PC-9 (cell line): Measurements from ENCODE around the gene ZNF263. TPM values are rescaled to one million over a fixed set of nuclear protein-coding genes. Genes with fewer than 3 reads are reported as not detected.
A peak's percentile ranks its signal among the peaks of the same experiment; 100 is the strongest.

Source experiments
- BruUV-seq: library from RNA; stranded (reverse); fragments of 400-500 nt; replicated peaks from 2 replicates; lab custom pipeline; 2021; lab: Mats Ljungman, UMichigan
- CTCF ChIA-PET: fragments of 300-600 bp; sonication (Branson Sonifier 250); formaldehyde crosslinking; loops from one replicate; lab custom pipeline; 2022; ENCODE audit warnings: antibody characterized with exemption; lab: Charles Lee
- POLR2A ChIA-PET: fragments of 300-600 bp; sonication (Branson Sonifier 250); formaldehyde crosslinking; loops from one replicate; lab custom pipeline; 2022; ENCODE audit warnings: antibody characterized with exemption; ENCODE audit not compliant: unreplicated experiment; lab: Charles Lee
- DNase-seq, 2 experiments: peaks; one replicate each; pipeline versions ENCODE4 v3.0.0 to v3.0.0-alpha.2; 2015 to 2022; ENCODE audit warnings: mixed read lengths in 1 of 2
- H2AFZ ChIP-seq: fragments of 200-600 bp; sonication (generic); 2 replicates; pipeline ENCODE4 v1.8.1; 2017; ENCODE audit warnings: antibody characterized with exemption
- H3F3A ChIP-seq: fragments of 200-600 bp; sonication (generic); 2 replicates; pipeline ENCODE4 v1.8.1; 2017; ENCODE audit warnings: antibody characterized with exemption, mild to moderate bottlenecking, low read depth; ENCODE audit not compliant: insufficient read depth
- H3K27ac ChIP-seq: fragments of 200-600 bp; sonication (generic); 2 replicates; pipeline ENCODE4 v1.6.1; 2016; ENCODE audit warnings: mixed run types
- H3K27me3 ChIP-seq: fragments of 200-600 bp; sonication (generic); 2 replicates; pipeline ENCODE4 v1.6.1; 2016; ENCODE audit warnings: low read depth, mixed run types; ENCODE audit not compliant: insufficient read depth
- H3K36me3 ChIP-seq: fragments of 200-600 bp; sonication (generic); 2 replicates; pipeline ENCODE4 v1.6.1; 2016; ENCODE audit warnings: low read depth, mixed run types
- H3K4me1 ChIP-seq: fragments of 200-600 bp; sonication (generic); replicated peaks from 2 replicates; pipeline ENCODE4 v1.6.1; 2016; ENCODE audit warnings: mixed run types; ENCODE audit not compliant: insufficient read depth
- H3K4me2 ChIP-seq: fragments of 200-600 bp; sonication (generic); 2 replicates; pipeline ENCODE4 v1.6.1; 2017; ENCODE audit warnings: mixed run types
- H3K4me3 ChIP-seq: fragments of 200-600 bp; sonication (generic); 2 replicates; pipeline ENCODE4 v1.6.1; 2016; ENCODE audit warnings: mixed run types
- H3K79me2 ChIP-seq: fragments of 200-600 bp; sonication (generic); 2 replicates; pipeline ENCODE4 v1.6.1; 2017; ENCODE audit warnings: low read depth, mixed run types
- H3K9me2 ChIP-seq: fragments of 200-600 bp; sonication (generic); 2 replicates; pipeline ENCODE4 v1.8.1; 2017; ENCODE audit warnings: mild to moderate bottlenecking; ENCODE audit not compliant: insufficient read depth
- H3K9me3 ChIP-seq: fragments of 200-600 bp; sonication (generic); 2 replicates; pipeline ENCODE4 v1.8.1; 2016; ENCODE audit warnings: low read depth; ENCODE audit not compliant: insufficient read depth
- H4K20me1 ChIP-seq: fragments of 200-600 bp; sonication (generic); 2 replicates; pipeline ENCODE4 v1.8.1; 2017; ENCODE audit not compliant: insufficient read depth
- EZH2 ChIP-seq: fragments of 200-600 bp; sonication (generic); IDR thresholded peaks from 2 replicates; pipeline ENCODE4 v1.8.0; 2017; ENCODE audit warnings: antibody characterized with exemption, low read depth
- intact Hi-C: fragments of 100-400 bp; cut with micrococcal nuclease; formaldehyde crosslinking; loops from one replicate; pipeline ENCODE4 v1.10.0; 2022; ENCODE audit not compliant: unreplicated experiment
- total RNA-seq: library from RNA; stranded (reverse); gene quantifications from 2 replicates; pipeline ENCODE4 v1.2.3, GENCODE V29; 2021
- TF ChIP-seq, protein P1 (sequence below): fragments of 200-600 bp; sonication (generic); conservative IDR thresholded peaks from 2 replicates; pipeline ENCODE4 v1.6.1; 2017; ENCODE audit warnings: mixed run types, antibody characterized with exemption, mild to moderate bottlenecking, moderate library complexity

ZNF263 gene
- total RNA-seq, 1 experiment from 2014 or later: 36.8 TPM

DNA sequence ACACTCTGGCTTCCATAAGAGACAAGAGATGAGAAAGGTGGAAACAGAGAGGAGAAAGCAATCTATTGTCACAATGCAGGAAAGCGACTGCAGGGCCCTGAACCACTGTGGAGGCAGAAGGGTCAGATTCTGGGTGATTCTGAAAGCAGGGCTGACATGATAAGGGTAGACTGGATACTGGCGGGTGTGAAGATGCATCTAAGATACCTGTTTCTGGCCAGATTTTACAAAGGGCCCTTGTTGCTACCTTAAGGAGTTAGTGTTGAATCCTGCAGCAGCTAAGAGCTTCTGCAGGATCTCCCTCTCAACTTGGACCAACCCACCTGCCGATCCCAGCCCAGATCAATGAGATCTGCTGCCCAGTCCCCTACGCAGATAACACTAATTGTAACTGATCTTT lies 20.8 kb upstream of the ZNF263 start:
- Histone ChIP-seq H3K79me2 (no peaks in the 10 kb centered on the region), H3K4me3 (no peak overlapping the region; the same call in 1 of the 2 replicates), H3K36me3 (no peaks in the 10 kb centered on the region), H3K27ac (no peak overlapping the region), H3F3A (peaks cover 28% of the 10 kb centered on the region), H3K27me3 (no peaks in the 10 kb centered on the region), H2AFZ (no peak overlapping the region), H3K9me2 (no peaks in the 10 kb centered on the region), H3K4me2 (peak overlapping the region; percentile 85), H4K20me1 (no peaks in the 10 kb centered on the region), H3K9me3 (peaks cover 5% of the 10 kb centered on the region; the same call in 1 of the 2 replicates), H3K4me1 (no peaks in the 10 kb centered on the region; the same call in 1 of the 2 replicates)
- TF ChIP-seq, protein P1, sequence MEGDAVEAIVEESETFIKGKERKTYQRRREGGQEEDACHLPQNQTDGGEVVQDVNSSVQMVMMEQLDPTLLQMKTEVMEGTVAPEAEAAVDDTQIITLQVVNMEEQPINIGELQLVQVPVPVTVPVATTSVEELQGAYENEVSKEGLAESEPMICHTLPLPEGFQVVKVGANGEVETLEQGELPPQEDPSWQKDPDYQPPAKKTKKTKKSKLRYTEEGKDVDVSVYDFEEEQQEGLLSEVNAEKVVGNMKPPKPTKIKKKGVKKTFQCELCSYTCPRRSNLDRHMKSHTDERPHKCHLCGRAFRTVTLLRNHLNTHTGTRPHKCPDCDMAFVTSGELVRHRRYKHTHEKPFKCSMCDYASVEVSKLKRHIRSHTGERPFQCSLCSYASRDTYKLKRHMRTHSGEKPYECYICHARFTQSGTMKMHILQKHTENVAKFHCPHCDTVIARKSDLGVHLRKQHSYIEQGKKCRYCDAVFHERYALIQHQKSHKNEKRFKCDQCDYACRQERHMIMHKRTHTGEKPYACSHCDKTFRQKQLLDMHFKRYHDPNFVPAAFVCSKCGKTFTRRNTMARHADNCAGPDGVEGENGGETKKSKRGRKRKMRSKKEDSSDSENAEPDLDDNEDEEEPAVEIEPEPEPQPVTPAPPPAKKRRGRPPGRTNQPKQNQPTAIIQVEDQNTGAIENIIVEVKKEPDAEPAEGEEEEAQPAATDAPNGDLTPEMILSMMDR: no peak
- no peak for TF ChIP-seq EZH2
- ChIA-PET CTCF (no interaction called here), POLR2A (interaction anchor here (0.6 kb wide), 1 partner anchor 92 kb away, joined by 19 read pairs; no protein-coding TSS in a partner anchor)
- BruUV-seq: no TSS peak
- intact Hi-C loops: loop anchor here (5.0 to 10.0 kb wide), 3 partner anchors 75 to 382 kb away; partner anchors contain the start of genes CLUAP1 and OR1F1
- DNase-seq: no peak

DNA sequence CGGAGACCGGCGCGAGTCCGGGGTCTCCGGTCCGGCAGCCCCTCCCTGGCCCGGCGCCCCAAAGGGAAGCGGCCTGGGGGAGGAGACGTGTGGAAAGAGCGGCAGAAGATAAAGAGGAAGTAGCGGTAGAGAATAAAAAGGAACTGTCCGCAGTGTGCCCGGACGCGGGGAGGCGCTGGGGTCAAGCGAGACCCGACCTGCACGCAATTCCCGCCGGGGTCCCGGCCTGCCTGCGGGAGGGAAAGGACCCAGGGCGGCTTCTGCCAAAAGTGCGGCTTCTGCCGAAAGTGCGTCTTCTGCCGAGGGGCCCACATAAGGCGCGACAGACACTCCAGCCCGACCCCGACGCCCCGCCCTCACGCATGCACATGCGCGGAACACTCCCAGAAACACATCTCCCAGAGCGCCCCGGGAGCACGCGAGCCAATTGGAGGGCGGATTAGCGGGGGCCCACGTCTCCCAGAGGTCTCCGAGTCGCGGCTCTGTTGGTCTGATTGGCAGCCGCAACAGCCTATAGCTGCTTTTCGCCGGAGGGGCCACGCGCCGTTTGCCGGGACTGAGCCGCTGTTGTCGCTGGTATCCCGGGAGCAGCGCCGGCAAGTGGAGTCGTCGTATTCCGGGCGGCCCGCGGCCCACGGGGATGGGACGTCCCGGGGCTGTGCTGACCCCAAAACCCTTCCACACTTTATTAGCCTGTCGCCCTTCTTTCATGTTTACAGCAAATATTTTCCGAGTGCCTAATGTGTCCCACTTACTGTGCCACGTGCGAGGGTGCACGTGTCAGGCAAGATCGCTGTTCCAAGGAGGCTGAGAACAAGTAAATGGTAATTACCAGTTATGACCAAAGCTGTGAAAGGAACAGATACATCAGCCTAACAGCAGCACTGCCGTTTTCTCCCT lies 18.9 kb upstream of the ZNF263 start:
- Histone ChIP-seq H3K4me3 (peak overlapping the region; percentile 84), H3K4me1 (no peaks in the 10 kb centered on the region; the same call in 1 of the 2 replicates), H3F3A (peaks cover 28% of the 10 kb centered on the region), H3K27me3 (no peaks in the 10 kb centered on the region), H3K36me3 (no peaks in the 10 kb centered on the region), H3K27ac (peak overlapping the region; percentile 75), H3K4me2 (peak overlapping the region; percentile 85), H3K9me3 (peaks cover 5% of the 10 kb centered on the region; the same call in 1 of the 2 replicates), H3K9me2 (no peaks in the 10 kb centered on the region), H3K79me2 (no peaks in the 10 kb centered on the region), H4K20me1 (no peaks in the 10 kb centered on the region), H2AFZ (peak overlapping the region; percentile 92)
- TF ChIP-seq, protein P1: no peak
- TF ChIP-seq EZH2: no peak
- ChIA-PET CTCF (interaction anchor here (0.9 kb wide), 1 partner anchor 75 kb away, joined by 3 read pairs; no protein-coding TSS in a partner anchor), POLR2A (interaction anchor here (0.7 to 1.2 kb wide), 2 partner anchors 18 to 55 kb away, joined by 4 to 6 read pairs; no protein-coding TSS in a partner anchor)
- DNase-seq: peak; percentile 95 to 99
- BruUV-seq: TSS peak; percentile 82
- intact Hi-C loops: loop anchor here (1.0 to 10.0 kb wide), 4 partner anchors 18 to 380 kb away; partner anchors contain the start of genes CLUAP1 and OR1F1

DNA sequence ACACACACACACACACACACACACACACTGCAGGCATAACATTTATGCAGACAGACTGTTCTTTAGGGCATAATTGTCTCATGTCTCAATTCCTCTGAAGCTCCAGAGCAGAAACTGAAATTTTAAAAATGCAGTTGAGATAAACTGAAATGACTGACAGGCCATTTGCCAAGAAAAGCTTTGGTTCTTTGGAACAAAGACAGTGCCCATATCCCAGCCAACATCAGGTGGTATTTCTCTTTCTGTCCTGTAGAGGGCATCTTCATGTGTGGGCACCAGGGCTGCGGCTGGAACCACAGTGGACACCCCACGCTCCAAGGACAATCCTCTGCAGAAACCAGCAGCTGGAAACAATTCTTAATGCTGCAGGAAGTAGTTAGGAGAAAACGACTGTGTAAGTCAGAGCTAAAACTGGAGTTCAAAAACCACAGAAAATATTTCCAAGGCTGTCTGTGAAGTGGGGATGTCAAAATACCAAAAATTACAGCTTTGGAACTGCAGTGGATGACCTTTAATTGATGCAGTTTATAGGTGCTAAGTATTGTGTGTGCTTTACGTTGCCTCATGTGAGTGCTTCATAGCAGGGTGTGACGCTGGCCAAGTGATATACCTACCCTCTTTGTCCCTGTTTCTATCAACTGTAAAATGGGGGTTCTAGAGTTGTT lies 16.3 kb upstream of the ZNF263 start:
- Histone ChIP-seq H3K27me3 (no peaks in the 10 kb centered on the region), H3K4me2 (no peak overlapping the region), H3K4me3 (no peak overlapping the region), H3F3A (peaks cover 28% of the 10 kb centered on the region), H4K20me1 (no peaks in the 10 kb centered on the region), H3K9me3 (peaks cover 5% of the 10 kb centered on the region; the same call in 1 of the 2 replicates), H3K9me2 (no peaks in the 10 kb centered on the region), H3K27ac (no peak overlapping the region), H3K36me3 (no peaks in the 10 kb centered on the region), H3K4me1 (no peaks in the 10 kb centered on the region; the same call in 1 of the 2 replicates), H3K79me2 (no peaks in the 10 kb centered on the region), H2AFZ (no peak overlapping the region)
- ChIA-PET POLR2A (no interaction called here), CTCF (no interaction called here)
- BruUV-seq: no TSS peak
- DNase-seq: no peak
- intact Hi-C loops: loop anchor here (10.0 kb wide), 1 partner anchor 378 kb away; no protein-coding TSS in a partner anchor
- TF ChIP-seq, protein P1: peak; percentile 59
- no peak for TF ChIP-seq EZH2
